ENCODE data around the gene SMARCA4.

SMARCA4 gene

DNA sequence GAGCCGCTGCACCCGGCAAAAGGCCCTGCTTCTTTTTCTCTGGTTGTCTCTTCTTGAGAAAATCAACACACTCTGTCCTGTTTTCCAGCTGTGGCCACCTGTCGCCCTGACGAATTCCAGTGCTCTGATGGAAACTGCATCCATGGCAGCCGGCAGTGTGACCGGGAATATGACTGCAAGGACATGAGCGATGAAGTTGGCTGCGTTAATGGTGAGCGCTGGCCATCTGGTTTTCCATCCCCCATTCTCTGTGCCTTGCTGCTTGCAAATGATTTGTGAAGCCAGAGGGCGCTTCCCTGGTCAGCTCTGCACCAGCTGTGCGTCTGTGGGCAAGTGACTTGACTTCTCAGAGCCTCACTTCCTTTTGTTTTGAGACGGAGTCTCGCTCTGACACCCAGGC, 145.6 kb downstream of the SMARCA4 start:
- no peak for DNase-seq

- no peak for DNase-seq
These were observed 147.9 kb downstream of the SMARCA4 start for GRCh38 chr19:11108746-11109145.

DNA sequence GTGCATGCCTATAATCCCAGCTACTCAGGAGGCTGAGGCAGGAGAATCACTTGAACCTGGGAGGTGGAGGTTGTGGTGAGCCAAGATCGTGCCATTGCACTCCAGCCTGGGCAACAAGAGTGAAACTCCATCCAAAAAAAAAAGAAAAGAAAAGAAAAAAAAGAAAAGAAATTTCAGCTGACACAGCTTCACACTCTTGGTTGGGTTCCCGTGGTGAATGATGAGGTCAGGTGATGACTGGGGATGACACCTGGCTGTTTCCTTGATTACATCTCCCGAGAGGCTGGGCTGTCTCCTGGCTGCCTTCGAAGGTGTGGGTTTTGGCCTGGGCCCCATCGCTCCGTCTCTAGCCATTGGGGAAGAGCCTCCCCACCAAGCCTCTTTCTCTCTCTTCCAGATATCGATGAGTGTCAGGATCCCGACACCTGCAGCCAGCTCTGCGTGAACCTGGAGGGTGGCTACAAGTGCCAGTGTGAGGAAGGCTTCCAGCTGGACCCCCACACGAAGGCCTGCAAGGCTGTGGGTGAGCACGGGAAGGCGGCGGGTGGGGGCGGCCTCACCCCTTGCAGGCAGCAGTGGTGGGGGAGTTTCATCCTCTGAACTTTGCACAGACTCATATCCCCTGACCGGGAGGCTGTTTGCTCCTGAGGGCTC, 150.4 kb downstream of the SMARCA4 start:
- no peak for DNase-seq

DNA sequence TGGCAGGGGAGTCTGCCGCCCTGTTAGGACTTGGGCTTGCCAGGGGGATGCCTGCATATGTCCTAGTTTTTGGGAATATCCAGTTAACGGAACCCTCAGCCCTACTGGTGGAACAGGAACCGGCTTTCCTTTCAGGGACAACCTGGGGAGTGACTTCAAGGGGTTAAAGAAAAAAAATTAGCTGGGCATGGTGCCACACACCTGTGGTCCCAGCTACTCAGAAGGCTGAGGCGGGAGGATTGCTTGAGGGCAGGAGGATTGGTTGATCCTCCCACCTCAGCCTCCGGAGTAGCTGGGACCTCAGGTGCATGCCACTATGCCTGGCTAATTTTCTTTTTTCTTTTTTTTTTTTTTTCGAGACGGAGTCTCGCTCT, 150.9 kb downstream of the SMARCA4 start:
- DNase-seq = no peak

Data from activated T-cell treated with anti-CD3 and anti-CD28 coated beads for 4 hours (primary cell).